Sigmoid colon (tissue), 7 donors: ENCODE measurements around the gene PRDX5. TPM values are rescaled to one million over a fixed set of nuclear protein-coding genes. Genes with fewer than 3 reads are reported as not detected.

Source experiments
- DNase-seq: peaks from one replicate; pipeline ENCODE4 v3.0.0-alpha.2; 2019
- H3K27ac ChIP-seq, 4 donors: fragments of 200-600 bp; sonication (generic); one replicate each; pipeline ENCODE4 v1.5.1; 2016 to 2019; ENCODE audit warnings: mild to moderate bottlenecking in 1 of 4
- H3K27me3 ChIP-seq, 3 donors: fragments of 200-600 bp; sonication (generic); one replicate each; pipeline ENCODE4 v1.5.1; 2019; ENCODE audit warnings: mild to moderate bottlenecking in 1 of 3
- H3K36me3 ChIP-seq, 4 donors: fragments of 200-600 bp; sonication (generic); one replicate each; pipeline ENCODE4 v1.5.1; 2016 to 2019
- H3K4me1 ChIP-seq, 4 donors: fragments of 200-600 bp; sonication (generic); one replicate each; pipeline ENCODE4 v1.5.1; 2017 to 2019
- H3K4me3 ChIP-seq, 4 donors: fragments of 200-600 bp; sonication (generic); one replicate each; pipeline ENCODE4 v1.5.1; 2017 to 2019; ENCODE audit warnings: mild to moderate bottlenecking in 2 of 4, moderate library complexity in 1 of 4
- H3K9me3 ChIP-seq, 4 donors: fragments of 200-600 bp in 3 of 4; sonication (generic) in 3 of 4; one replicate each; pipeline versions ENCODE4 v1.5.1 to v1.6.1; 2013 to 2019
- CTCF ChIP-seq, 4 experiments: fragments of 450-650 bp in 3 of 4; fragments of 200-600 bp in 1 of 4; IDR thresholded peaks; one replicate each; pipeline ENCODE4 v1.5.1; 2016 to 2019; ENCODE audit warnings: antibody characterized with exemption in 4 of 4, mild to moderate bottlenecking in 3 of 4, moderate library complexity in 2 of 4
- EP300 ChIP-seq, 4 donors: sonication (generic); formaldehyde crosslinking; IDR thresholded peaks; one replicate each; pipeline ENCODE4 v1.6.1; 2017; ENCODE audit warnings: antibody characterized with exemption in 4 of 4
- POLR2A ChIP-seq, 2 donors: fragments of 450-650 bp; IDR thresholded peaks; one replicate each; pipeline ENCODE4 v1.6.1; 2016; ENCODE audit warnings: antibody characterized with exemption in 2 of 2, mild to moderate bottlenecking in 2 of 2, moderate library complexity in 2 of 2
- POLR2AphosphoS5 ChIP-seq, 4 donors: sonication (generic); formaldehyde crosslinking; IDR thresholded peaks; one replicate each; pipeline ENCODE4 v1.6.1; 2017; ENCODE audit warnings: antibody characterized with exemption in 4 of 4
- WGBS, 2 donors: extraction: QIAGEN DNeasy Blood & Tissue Kit; methylation state at CpG; one replicate each; pipeline ENCODE4 v1.1.7; 2013; 5-methylcytosine and 5-hydroxymethylcytosine counted together
- intact Hi-C: fragments of 100-400 bp; cut with DNase I; formaldehyde crosslinking; loops from one replicate; pipeline ENCODE4 v1.15.1; 2023
- polyA plus RNA-seq, 3 donors: library from polyadenylated mRNA; stranded (reverse); fragments of 200-250 nt; gene quantifications; one replicate each; pipeline ENCODE4 v1.2.3, GENCODE V29; 2013
- total RNA-seq, 4 donors: library from RNA; depleted of rRNA; stranded (reverse); fragments of >200 nt; gene quantifications; one replicate each; pipeline ENCODE4 v1.1.0, GENCODE V29; 2016
- donor health status: healthy with polysubstance abuse.
- donor health status: Bipolar disorder and iron deficiency.
- donor health status: healthy.

The PRDX5 gene
- total and polyA plus RNA-seq, 7 donors, result 169 to 1,045 (median 269) TPM

- H3K9me3 ChIP-seq, result no peaks in the 10 kb centered on the region
- no peak overlapping the region for H3K27ac ChIP-seq
- intact Hi-C loops, result no loop called here
- no peaks in the 10 kb centered on the region for H3K27me3 ChIP-seq
- peaks cover 0 to 12% (median 10%) of the 10 kb centered on the region in 4 donors for H3K4me1 ChIP-seq
- peaks cover 0 to 47% (median 10%) of the 10 kb centered on the region in 4 donors for H3K36me3 ChIP-seq
- TF ChIP-seq POLR2A (IDR thresholded peaks at IDR 0.05) (no peak), CTCF (IDR thresholded peaks at IDR 0.05) (no peak), EP300 (IDR thresholded peaks at IDR 0.05) (no peak), POLR2AphosphoS5 (IDR thresholded peaks at IDR 0.05) (no peak)
- 70 to 83% methylated on average over 2 of the region's 2 CpGs for WGBS, 2 donors
- H3K4me3 ChIP-seq, result no peak overlapping the region
- DNase-seq, result no peak
Measured at GRCh38 chr11:64275841-64276240, 42.1 kb upstream of the PRDX5 start.

- TF ChIP-seq EP300 (IDR thresholded peaks at IDR 0.05) (no peak), POLR2A (IDR thresholded peaks at IDR 0.05) (no peak), POLR2AphosphoS5 (IDR thresholded peaks at IDR 0.05) (no peak), CTCF (IDR thresholded peaks at IDR 0.05) (no peak)
- H3K4me1 ChIP-seq, result peaks cover 0 to 9% (median 7%) of the 10 kb centered on the region in 4 donors
- intact Hi-C loops, result no loop called here
- peaks cover 1 to 57% (median 15%) of the 10 kb centered on the region in 4 donors for H3K36me3 ChIP-seq
- no peaks in the 10 kb centered on the region for H3K27me3 ChIP-seq
- H3K27ac ChIP-seq, result no peak overlapping the region
- H3K9me3 ChIP-seq, result no peaks in the 10 kb centered on the region
- H3K4me3 ChIP-seq, result no peak overlapping the region
- 53 to 78% methylated on average over 17 of the region's 17 CpGs for WGBS, 2 donors
- no peak for DNase-seq
Measured at GRCh38 chr11:64276653-64277431, 41.1 kb upstream of the PRDX5 start.

GRCh38 chr11:64278576-64279190 is 39.2 kb upstream of the PRDX5 start:
- TF ChIP-seq POLR2AphosphoS5 (IDR thresholded peaks at IDR 0.05) (no peak), CTCF (IDR thresholded peaks at IDR 0.05) (no peak), EP300 (IDR thresholded peaks at IDR 0.05) (no peak), POLR2A (IDR thresholded peaks at IDR 0.05) (no peak)
- intact Hi-C loops, result no loop called here
- H3K27me3 ChIP-seq, result no peaks in the 10 kb centered on the region
- no peak for DNase-seq
- 88 to 94% methylated on average over 8 of the region's 8 CpGs for WGBS, 2 donors
- H3K9me3 ChIP-seq, result no peaks in the 10 kb centered on the region
- peaks cover 5 to 61% (median 22%) of the 10 kb centered on the region in 4 donors for H3K36me3 ChIP-seq
- H3K4me3 ChIP-seq, result no peak overlapping the region
- peaks cover 0 to 12% (median 10%) of the 10 kb centered on the region in 4 donors for H3K4me1 ChIP-seq
- H3K27ac ChIP-seq, result no peak overlapping the region

- 89 to 96% methylated on average over 22 of the region's 22 CpGs for WGBS, 2 donors
- TF ChIP-seq EP300 (IDR thresholded peaks at IDR 0.05) (no peak), CTCF (IDR thresholded peaks at IDR 0.05) (no peak), POLR2A (IDR thresholded peaks at IDR 0.05) (no peak), POLR2AphosphoS5 (IDR thresholded peaks at IDR 0.05) (no peak)
- intact Hi-C loops, result no loop called here
Measured at GRCh38 chr11:64281957-64282770, 35.8 kb upstream of the PRDX5 start.

More at GRCh38 chr11:64281957-64282770, 35.8 kb upstream of the PRDX5 start:
- Histone ChIP-seq H3K4me3 (no peak overlapping the region), H3K4me1 (peaks cover 0 to 31% (median 28%) of the 10 kb centered on the region in 4 donors), H3K36me3 (peaks cover 5 to 40% (median 18%) of the 10 kb centered on the region in 4 donors), H3K27ac (no peak overlapping the region), H3K27me3 (no peaks in the 10 kb centered on the region), H3K9me3 (no peaks in the 10 kb centered on the region)
- DNase-seq, result no peak
